H9 (cell line): ENCODE results near the gene TDRD9. TPM values are rescaled to one million over a fixed set of nuclear protein-coding genes. Genes with fewer than 3 reads are reported as not detected.

Experiments
- DNase-seq: peaks from one replicate; pipeline ENCODE4 v3.0.0-alpha.2; 2017
- H2AFZ ChIP-seq: one replicate; pipeline ENCODE4 v1.6.1; 2013; ENCODE audit warnings: mild to moderate bottlenecking, low read length, control low read depth, moderate library complexity
- H2AK5ac ChIP-seq: 2 replicates; pipeline ENCODE4 v1.6.1; 2013; ENCODE audit warnings: low read length, control low read depth, mixed read lengths; ENCODE audit not compliant: insufficient read length
- H2BK120ac ChIP-seq: one replicate; pipeline ENCODE4 v1.6.1; 2013; ENCODE audit warnings: low read depth, mild to moderate bottlenecking, low read length, control low read depth, inconsistent platforms; ENCODE audit not compliant: poor library complexity, severe bottlenecking
- H2BK12ac ChIP-seq: 2 replicates; pipeline ENCODE4 v1.6.1; 2013; ENCODE audit warnings: low read length, control low read depth, mixed read lengths, low read depth; ENCODE audit not compliant: insufficient read length
- H2BK15ac ChIP-seq: 2 replicates; pipeline ENCODE4 v1.6.1; 2013; ENCODE audit warnings: low read depth, low read length, control low read depth
- H2BK20ac ChIP-seq: one replicate; pipeline ENCODE4 v1.6.1; 2013; ENCODE audit warnings: low read depth, mild to moderate bottlenecking, low read length, control low read depth, inconsistent platforms; ENCODE audit not compliant: poor library complexity, severe bottlenecking
- H2BK5ac ChIP-seq: 2 replicates; pipeline ENCODE4 v1.6.1; 2013; ENCODE audit warnings: low read length, control low read depth, mixed read lengths; ENCODE audit not compliant: insufficient read length
- H3K14ac ChIP-seq: 2 replicates; pipeline ENCODE4 v1.6.1; 2013; ENCODE audit warnings: low read length, control low read depth; ENCODE audit not compliant: insufficient read depth
- H3K18ac ChIP-seq: 2 replicates; pipeline ENCODE4 v1.6.1; 2013; ENCODE audit warnings: low read depth, mild to moderate bottlenecking, mixed read lengths, low read length, control low read depth; ENCODE audit not compliant: insufficient read length
- H3K23ac ChIP-seq: 2 replicates; pipeline ENCODE4 v1.6.1; 2013; ENCODE audit warnings: low read length, control low read depth, mixed read lengths, low read depth; ENCODE audit not compliant: insufficient read length
- H3K23me2 ChIP-seq: 2 replicates; pipeline ENCODE4 v1.6.1; 2013; ENCODE audit warnings: low read depth, mild to moderate bottlenecking, mixed read lengths, low read length, control low read depth; ENCODE audit not compliant: insufficient read length, poor library complexity, severe bottlenecking
- H3K27ac ChIP-seq: 2 replicates; pipeline ENCODE4 v1.5.1; 2013; ENCODE audit warnings: low read length, control low read depth, mixed read lengths, low read depth; ENCODE audit not compliant: insufficient read length
- H3K27me3 ChIP-seq: 2 replicates; pipeline ENCODE4 v1.6.1; 2013; ENCODE audit warnings: low read length, control low read depth, inconsistent platforms; ENCODE audit not compliant: insufficient read depth
- H3K4ac ChIP-seq: 2 replicates; pipeline ENCODE4 v1.6.1; 2013; ENCODE audit warnings: low read depth, mild to moderate bottlenecking, control low read depth, inconsistent platforms, low read length, moderate library complexity
- H3K4me1 ChIP-seq: 2 replicates; pipeline ENCODE4 v1.6.1; 2013; ENCODE audit warnings: low read length, control low read depth, inconsistent platforms; ENCODE audit not compliant: insufficient read depth
- H3K4me2 ChIP-seq: 2 replicates; pipeline ENCODE4 v1.6.1; 2013; ENCODE audit warnings: low read length, control low read depth, mixed read lengths; ENCODE audit not compliant: insufficient read length, insufficient read depth
- H3K56ac ChIP-seq: 2 replicates; pipeline ENCODE4 v1.6.1; 2013; ENCODE audit warnings: low read depth, mild to moderate bottlenecking, mixed read lengths, low read length, control low read depth; ENCODE audit not compliant: insufficient read length
- H3K79me1 ChIP-seq: 2 replicates; pipeline ENCODE4 v1.6.1; 2013; ENCODE audit warnings: low read depth, mild to moderate bottlenecking, moderate library complexity, low read length, control low read depth, inconsistent platforms; ENCODE audit not compliant: insufficient read depth, poor library complexity, severe bottlenecking
- H3K79me2 ChIP-seq: 2 replicates; pipeline ENCODE4 v1.6.1; 2013; ENCODE audit warnings: low read length, control low read depth, inconsistent platforms; ENCODE audit not compliant: insufficient read depth
- H3K9ac ChIP-seq: 2 replicates; pipeline ENCODE4 v1.6.1; 2013; ENCODE audit warnings: low read length, control low read depth, mixed read lengths; ENCODE audit not compliant: insufficient read length; ENCODE audit errors: extremely low read depth
- H3K9me3 ChIP-seq: one replicate; pipeline ENCODE4 v1.6.1; 2013; ENCODE audit warnings: low read depth, low read length, inconsistent platforms; ENCODE audit not compliant: control insufficient read depth
- H3T11ph ChIP-seq: one replicate; pipeline ENCODE4 v1.6.1; 2013; ENCODE audit warnings: mild to moderate bottlenecking, low read length, control low read depth, inconsistent platforms
- H4K20me1 ChIP-seq: one replicate; pipeline ENCODE4 v1.6.1; 2013; ENCODE audit not compliant: control insufficient read depth, insufficient read length, insufficient read depth
- H4K5ac ChIP-seq: 2 replicates; pipeline ENCODE4 v1.6.1; 2013; ENCODE audit warnings: low read depth, mild to moderate bottlenecking, mixed read lengths, low read length, control low read depth; ENCODE audit not compliant: insufficient read length
- H4K8ac ChIP-seq: replicated peaks from 2 replicates; pipeline ENCODE4 v1.6.1; 2013; ENCODE audit warnings: low read length, control low read depth, mixed read lengths, low read depth; ENCODE audit not compliant: insufficient read length
- H4K91ac ChIP-seq: 2 replicates; pipeline ENCODE4 v1.6.1; 2013; ENCODE audit warnings: low read depth, mild to moderate bottlenecking, moderate library complexity, mixed read lengths, low read length, control low read depth; ENCODE audit not compliant: insufficient read length
- H3K27ac Mint-ChIP-seq, 3 experiments: 2 replicates in 2 of 3; 3 replicates in 1 of 3; pipeline ENCODE4 v1.8.0; 2020 to 2021; ENCODE audit warnings: mixed read lengths in 3 of 3, mild to moderate bottlenecking in 1 of 3, moderate library complexity in 1 of 3
- H3K27me3 Mint-ChIP-seq: 2 replicates; pipeline ENCODE4 v1.8.0; 2021; ENCODE audit warnings: low read depth, mild to moderate bottlenecking, moderate library complexity, mixed read lengths
- H3K36me3 Mint-ChIP-seq, 3 experiments: 2 replicates in 2 of 3; 3 replicates in 1 of 3; pipeline ENCODE4 v1.8.0; 2020 to 2021; ENCODE audit warnings: low read depth in 3 of 3, mixed read lengths in 3 of 3; ENCODE audit not compliant: insufficient read depth in 1 of 3
- H3K4me1 Mint-ChIP-seq, 2 experiments: 2 replicates each; pipeline ENCODE4 v1.8.0; 2020; ENCODE audit warnings: mixed read lengths in 2 of 2
- H3K4me3 Mint-ChIP-seq, 2 experiments: 2 replicates in 1 of 2; 3 replicates in 1 of 2; pipeline ENCODE4 v1.8.0; 2020 to 2021; ENCODE audit warnings: mild to moderate bottlenecking in 2 of 2, mixed read lengths in 2 of 2, moderate library complexity in 1 of 2
- H3K9me3 Mint-ChIP-seq, 2 experiments: 2 replicates in 1 of 2; 3 replicates in 1 of 2; pipeline ENCODE4 v1.8.0; 2020; ENCODE audit warnings: mild to moderate bottlenecking in 2 of 2, mixed read lengths in 2 of 2, moderate library complexity in 1 of 2
- CTCF ChIP-seq: fragments of 200-600 bp; sonication (generic); conservative IDR thresholded peaks from 3 replicates; pipeline ENCODE4 v1.8.0; 2021; ENCODE audit warnings: antibody characterized with exemption, mild to moderate bottlenecking
- WGBS: extraction: QIAGEN DNeasy Blood & Tissue Kit; methylation state at CpG from one replicate; pipeline ENCODE4 v1.1.7; 2013; ENCODE audit warnings: missing lambda C conversion rate, low lambda C conversion rate, mixed read lengths; ENCODE audit not compliant: insufficient read length; ENCODE audit errors: extremely low coverage; 5-methylcytosine and 5-hydroxymethylcytosine counted together
- total RNA-seq: library from RNA; stranded (reverse); gene quantifications from 2 replicates; pipeline ENCODE4 v1.2.1, GENCODE V29; 2021

TDRD9 gene
- total RNA-seq, 1 experiment from 2014 or later = not detected

GRCh38 chr14:103894723-103895059, 33.6 kb upstream of the TDRD9 start:
- Mint-ChIP-seq H3K9me3 (peaks cover 5 to 6% of the 10 kb centered on the region in 2 experiments), H3K27ac (no peak overlapping the region), H3K27me3 (peaks cover 8% of the 10 kb centered on the region), H3K4me1 (peaks cover 0 to 7% of the 10 kb centered on the region in 2 experiments; a peak in 2 of 4 replicates), H3K4me3 (no peak overlapping the region), H3K36me3 (peaks cover 3 to 5% (median 5%) of the 10 kb centered on the region in 3 experiments; a peak in 3 of 7 replicates)
- H3K9ac ChIP-seq = no peak overlapping the region
- no peak overlapping the region for H4K91ac ChIP-seq
- no peak for DNase-seq
- no peak overlapping the region for H2BK5ac ChIP-seq
- H2BK120ac ChIP-seq = no peak overlapping the region
- H2BK20ac ChIP-seq = no peak overlapping the region
- no peaks in the 10 kb centered on the region for H3K9me3 ChIP-seq
- no peaks in the 10 kb centered on the region for H3K4me1 ChIP-seq
- no peak overlapping the region for H3T11ph ChIP-seq
- H3K56ac ChIP-seq = no peak overlapping the region
- no peak overlapping the region for H2BK12ac ChIP-seq
- H3K79me2 ChIP-seq = no peaks in the 10 kb centered on the region
- H3K27ac ChIP-seq = no peak overlapping the region
- H3K23ac ChIP-seq = no peak overlapping the region
- no peak for TF ChIP-seq CTCF
- no peak overlapping the region for H2BK15ac ChIP-seq
- H3K18ac ChIP-seq = no peak overlapping the region
- no peaks in the 10 kb centered on the region for H3K23me2 ChIP-seq
- H4K5ac ChIP-seq = no peak overlapping the region
- no peak overlapping the region for H2AFZ ChIP-seq
- no peak overlapping the region for H3K4ac ChIP-seq
- H4K20me1 ChIP-seq = peaks cover 2% of the 10 kb centered on the region
- H3K79me1 ChIP-seq = no peaks in the 10 kb centered on the region
- no peak overlapping the region for H4K8ac ChIP-seq
- no peaks in the 10 kb centered on the region for H3K27me3 ChIP-seq
- H3K14ac ChIP-seq = no peak overlapping the region
- H2AK5ac ChIP-seq = no peak overlapping the region
- no peak overlapping the region for H3K4me2 ChIP-seq
- no CpG with 5 or more reads among the region's 7 CpGs for WGBS
